Activated effector memory CD4-positive, alpha-beta T cell treated with anti-CD3 and anti-CD28 coated beads, Interleukin-2, amount 50 U/mL, for 16 hours (primary cell): ENCODE data around the gene FSCN2.
"Not testable (repeated sequence)": the region's sequence is repeated elsewhere in the genome, so short reads cannot be mapped to it uniquely, and the experiment has no call there.

Source experiments
- DNase-seq: peaks from one replicate; pipeline ENCODE4 v3.0.0-alpha.2; 2020

Gene FSCN2

GRCh38 chr17:81579821-81580321, 51.7 kb downstream of the FSCN2 start:
- DNase-seq, result no peak

GRCh38 chr17:81580481-81580880, 52.3 kb downstream of the FSCN2 start:
- no peak for DNase-seq

- DNase-seq, result no peak
These were observed 53.6 kb downstream of the FSCN2 start for GRCh38 chr17:81581758-81582157.

GRCh38 chr17:81582341-81582740, 54.2 kb downstream of the FSCN2 start:
- no peak for DNase-seq

- no peak for DNase-seq
These were observed 54.6 kb downstream of the FSCN2 start for GRCh38 chr17:81582749-81583148.

GRCh38 chr17:81583589-81584342, 55.6 kb downstream of the FSCN2 start:
- no peak for DNase-seq

GRCh38 chr17:81584771-81585170, 56.6 kb downstream of the FSCN2 start:
- not testable (repeated sequence) for DNase-seq

GRCh38 chr17:81586096-81586495, 57.9 kb downstream of the FSCN2 start:
- DNase-seq, result no peak
